ENCODE data around the gene IQCE. TPM values are rescaled to one million over a fixed set of nuclear protein-coding genes. Genes with fewer than 3 reads are reported as not detected.
"Not testable (repeated sequence)": the region's sequence is repeated elsewhere in the genome, so short reads cannot be mapped to it uniquely, and the experiment has no call there.

Gene IQCE
- total RNA-seq, 1 donor from 2014 or later: 11.4 TPM

- Histone ChIP-seq H3K4me3 (no peak overlapping the region), H3K4me1 (no peaks in the 10 kb centered on the region), H3K9me3 (no peaks in the 10 kb centered on the region), H3K27ac (no peak overlapping the region), H3K27me3 (no peaks in the 10 kb centered on the region), H3K36me3 (peaks cover 12 to 38% of the 10 kb centered on the region in 2 donors)
- no peak for DNase-seq (ENCODE audit: low spot score in 2 of 2)
- intact Hi-C loops (cut with DNase I): no loop called here
- no peak for TF ChIP-seq CTCF (IDR thresholded peaks at IDR 0.05)
Observed at GRCh38 chr7:2585446-2585845, 26.7 kb downstream of the IQCE start.

GRCh38 chr7:2586326-2587020, 27.7 kb downstream of the IQCE start:
- no peak for TF ChIP-seq CTCF (IDR thresholded peaks at IDR 0.05)
- DNase-seq (ENCODE audit: low spot score in 2 of 2): no peak
- H3K4me1 ChIP-seq: no peaks in the 10 kb centered on the region
- intact Hi-C loops (cut with DNase I): no loop called here
- H3K36me3 ChIP-seq: peaks cover 12 to 41% of the 10 kb centered on the region in 2 donors
- H3K4me3 ChIP-seq: no peak overlapping the region
- H3K9me3 ChIP-seq: no peaks in the 10 kb centered on the region
- H3K27ac ChIP-seq: no peak overlapping the region
- no peaks in the 10 kb centered on the region for H3K27me3 ChIP-seq

- no peak overlapping the region for H3K4me3 ChIP-seq
- peaks cover 15 to 44% of the 10 kb centered on the region in 2 donors for H3K36me3 ChIP-seq
- no peak overlapping the region for H3K27ac ChIP-seq
- H3K4me1 ChIP-seq: no peaks in the 10 kb centered on the region
- no peak for DNase-seq (ENCODE audit: low spot score in 2 of 2)
- intact Hi-C loops (cut with DNase I): no loop called here
- no peak for TF ChIP-seq CTCF (IDR thresholded peaks at IDR 0.05)
- H3K9me3 ChIP-seq: no peaks in the 10 kb centered on the region
- H3K27me3 ChIP-seq: no peaks in the 10 kb centered on the region
Observed at GRCh38 chr7:2587134-2587533, 28.4 kb downstream of the IQCE start.

GRCh38 chr7:2587778-2588177, 29.0 kb downstream of the IQCE start:
- no peaks in the 10 kb centered on the region for H3K27me3 ChIP-seq
- H3K4me3 ChIP-seq: no peak overlapping the region
- intact Hi-C loops (cut with DNase I): no loop called here
- H3K4me1 ChIP-seq: no peaks in the 10 kb centered on the region
- no peak for DNase-seq (ENCODE audit: low spot score in 2 of 2)
- peaks cover 20 to 51% of the 10 kb centered on the region in 2 donors for H3K36me3 ChIP-seq
- no peak for TF ChIP-seq CTCF (IDR thresholded peaks at IDR 0.05)
- no peak overlapping the region for H3K27ac ChIP-seq
- H3K9me3 ChIP-seq: no peaks in the 10 kb centered on the region

GRCh38 chr7:2589341-2589740, 30.6 kb downstream of the IQCE start:
- peaks cover 22 to 57% of the 10 kb centered on the region in 2 donors for H3K36me3 ChIP-seq
- H3K27me3 ChIP-seq: no peaks in the 10 kb centered on the region
- no peak for DNase-seq (ENCODE audit: low spot score in 2 of 2)
- TF ChIP-seq CTCF (IDR thresholded peaks at IDR 0.05): no peak
- intact Hi-C loops (cut with DNase I): no loop called here
- H3K27ac ChIP-seq: no peak overlapping the region
- H3K9me3 ChIP-seq: no peaks in the 10 kb centered on the region
- H3K4me3 ChIP-seq: no peak overlapping the region
- H3K4me1 ChIP-seq: no peaks in the 10 kb centered on the region

GRCh38 chr7:2589941-2590340, 31.2 kb downstream of the IQCE start:
- H3K27me3 ChIP-seq; DNase-seq (ENCODE audit: low spot score in 2 of 2); H3K4me3 ChIP-seq; intact Hi-C loops (cut with DNase I); H3K9me3 ChIP-seq; H3K4me1 ChIP-seq; H3K27ac ChIP-seq: not testable (repeated sequence)
- peaks cover 21 to 57% of the 10 kb centered on the region in 2 donors for H3K36me3 ChIP-seq
